GM13977 (cell line): Measurements from ENCODE around the gene LUZP1.

Source experiments
- DNase-seq: peaks from one replicate; pipeline ENCODE4 v3.0.0; 2012; ENCODE audit warnings: low spot score
- CTCF ChIP-seq: IDR thresholded peaks from 2 replicates; pipeline ENCODE4 v1.5.1; 2012; ENCODE audit warnings: mild to moderate bottlenecking, control low read depth; ENCODE audit not compliant: insufficient read depth; ENCODE audit errors: extremely low read depth, missing control alignments
- in situ Hi-C: fragments of 300-500 bp; cut with MboI; formaldehyde crosslinking; loops from one replicate; pipeline ENCODE4 v1.12.0; 2022; ENCODE audit warnings: low sequenced_read_pairs, low pct_unique_long_range_greater_than_20kb, mixed read lengths, inconsistent platforms; ENCODE audit not compliant: unreplicated experiment

Gene LUZP1

GRCh38 chr1:23126200-23126599, 42.5 kb downstream of the LUZP1 start:
- DNase-seq, result no peak
- in situ Hi-C loops, result no loop called here
- no peak for TF ChIP-seq CTCF

- TF ChIP-seq CTCF, result no peak
- no peak for DNase-seq
- in situ Hi-C loops, result no loop called here
Observed at GRCh38 chr1:23125489-23125888, 43.2 kb downstream of the LUZP1 start.

- in situ Hi-C loops, result no loop called here
- DNase-seq, result no peak
- TF ChIP-seq CTCF, result no peak
Observed at GRCh38 chr1:23124259-23125026, 44.2 kb downstream of the LUZP1 start.

- no peak for DNase-seq
- in situ Hi-C loops, result no loop called here
- no peak for TF ChIP-seq CTCF
Observed at GRCh38 chr1:23123528-23123927, 45.1 kb downstream of the LUZP1 start.

- DNase-seq, result no peak
- TF ChIP-seq CTCF, result no peak
- in situ Hi-C loops, result no loop called here
Observed at GRCh38 chr1:23122796-23123195, 45.9 kb downstream of the LUZP1 start.

GRCh38 chr1:23122023-23122748, 46.5 kb downstream of the LUZP1 start:
- no peak for TF ChIP-seq CTCF
- in situ Hi-C loops, result no loop called here
- DNase-seq, result no peak
